ENCODE data around the gene TTLL6.

DNA sequence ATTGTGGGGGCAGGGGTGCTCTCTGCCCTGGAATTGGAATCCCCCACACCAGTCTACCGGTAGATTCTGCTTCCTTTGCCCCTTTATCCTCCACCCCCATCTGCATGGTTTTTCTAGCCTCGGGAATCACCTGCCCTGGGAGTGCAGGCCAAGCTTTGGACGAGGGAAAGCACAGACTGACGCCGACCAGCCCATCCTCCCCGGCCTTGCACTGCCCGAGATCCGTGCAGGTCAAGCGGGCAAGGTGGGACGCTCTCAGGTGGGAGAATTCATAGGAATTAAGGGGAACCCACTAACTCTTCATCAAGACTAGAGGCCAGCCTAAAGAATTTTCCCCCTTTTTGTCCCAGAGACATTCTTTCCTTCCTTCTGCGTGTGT is 78.6 kb downstream of the TTLL6 start:
- TF ChIP-seq, protein P1, sequence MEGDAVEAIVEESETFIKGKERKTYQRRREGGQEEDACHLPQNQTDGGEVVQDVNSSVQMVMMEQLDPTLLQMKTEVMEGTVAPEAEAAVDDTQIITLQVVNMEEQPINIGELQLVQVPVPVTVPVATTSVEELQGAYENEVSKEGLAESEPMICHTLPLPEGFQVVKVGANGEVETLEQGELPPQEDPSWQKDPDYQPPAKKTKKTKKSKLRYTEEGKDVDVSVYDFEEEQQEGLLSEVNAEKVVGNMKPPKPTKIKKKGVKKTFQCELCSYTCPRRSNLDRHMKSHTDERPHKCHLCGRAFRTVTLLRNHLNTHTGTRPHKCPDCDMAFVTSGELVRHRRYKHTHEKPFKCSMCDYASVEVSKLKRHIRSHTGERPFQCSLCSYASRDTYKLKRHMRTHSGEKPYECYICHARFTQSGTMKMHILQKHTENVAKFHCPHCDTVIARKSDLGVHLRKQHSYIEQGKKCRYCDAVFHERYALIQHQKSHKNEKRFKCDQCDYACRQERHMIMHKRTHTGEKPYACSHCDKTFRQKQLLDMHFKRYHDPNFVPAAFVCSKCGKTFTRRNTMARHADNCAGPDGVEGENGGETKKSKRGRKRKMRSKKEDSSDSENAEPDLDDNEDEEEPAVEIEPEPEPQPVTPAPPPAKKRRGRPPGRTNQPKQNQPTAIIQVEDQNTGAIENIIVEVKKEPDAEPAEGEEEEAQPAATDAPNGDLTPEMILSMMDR (IDR thresholded peaks at IDR 0.05; ENCODE audit: low read depth, low read length, poor library complexity, severe bottlenecking), result no peak
- no peak for TF ChIP-seq EZH2phosphoT487 (IDR thresholded peaks at IDR 0.05; ENCODE audit: borderline replicate concordance, low read length)

All from DOHH2 (cell line).